ENCODE measurements around the gene PIP4P1. TPM values are rescaled to one million over a fixed set of nuclear protein-coding genes. Genes with fewer than 3 reads are reported as not detected.

The PIP4P1 gene
- total and polyA plus RNA-seq, 9 of the 15 experiments (the other 6 are each of a cell fraction or from before 2014, with no cell fraction given) = 5.3 to 20.9 (median 10.7) TPM

GRCh38 chr14:20476776-20477175 lies 15.5 kb upstream of the PIP4P1 start (continued):
- TF ChIP-seq CREB1 (IDR thresholded peaks at IDR 0.05) = no peak
- no peak for TF ChIP-seq CREB1 (CRISPR knock-in tag; IDR thresholded peaks at IDR 0.05)
- TF ChIP-seq PREB (CRISPR knock-in tag; IDR thresholded peaks at IDR 0.05) = no peak
- no peak for TF ChIP-seq ZNF217 (CRISPR knock-in tag; IDR thresholded peaks at IDR 0.05)
- no peak for TF ChIP-seq ZKSCAN1 (IDR thresholded peaks at IDR 0.05; ENCODE audit: low read depth, low read length)
- TF ChIP-seq ZNF184 (CRISPR knock-in tag; IDR thresholded peaks at IDR 0.05) = no peak
- no peak for TF ChIP-seq FUS (optimal IDR thresholded peaks at IDR 0.05; ENCODE audit: low read depth, low read length)
- peak; percentile 29; the same call in 1 of the 2 replicates for TF ChIP-seq TCF3 (CRISPR knock-in tag; IDR thresholded peaks at IDR 0.05)
- TF ChIP-seq ARID4B (CRISPR knock-in tag; IDR thresholded peaks at IDR 0.05) = no peak
- TF ChIP-seq ZNF133 (CRISPR knock-in tag; IDR thresholded peaks at IDR 0.05) = no peak
- TF ChIP-seq KDM2B (CRISPR knock-in tag; IDR thresholded peaks at IDR 0.05) = no peak
- no peak for TF ChIP-seq RFX1 (IDR thresholded peaks at IDR 0.05)
- TF ChIP-seq CBFA2T3 (IDR thresholded peaks at IDR 0.05) = peak; percentile 62
- no peak for TF ChIP-seq BCOR (IDR thresholded peaks at IDR 0.05)
